HFF-Myc (cell line): ENCODE data around the gene SLC37A1.

ENCODE experiments used
- DNase-seq: peaks from one replicate; pipeline ENCODE4 v3.0.0-alpha.2; 2011; ENCODE audit warnings: low read depth; ENCODE audit errors: extremely low read depth
- H3K4me3 ChIP-seq: replicated peaks from 2 replicates; pipeline ENCODE4 v1.5.1; 2011; ENCODE audit warnings: low read depth, mild to moderate bottlenecking, control low read depth, low read length
- CTCF ChIP-seq: IDR thresholded peaks from 2 replicates; pipeline ENCODE4 v1.5.1; 2012; ENCODE audit warnings: mild to moderate bottlenecking, low read depth, low read length, control low read depth; ENCODE audit errors: missing control alignments

The SLC37A1 gene

GRCh38 chr21:42505090-42505726 is 8.4 kb upstream of the SLC37A1 start:
- TF ChIP-seq CTCF: no peak
- no peak overlapping the region for H3K4me3 ChIP-seq
- no peak for DNase-seq

- H3K4me3 ChIP-seq: no peak overlapping the region
- DNase-seq: no peak
- TF ChIP-seq CTCF: no peak
These were observed 6.2 kb upstream of the SLC37A1 start for GRCh38 chr21:42507418-42507817.

GRCh38 chr21:42508371-42508770 is 5.3 kb upstream of the SLC37A1 start:
- no peak for DNase-seq

GRCh38 chr21:42509244-42509643 is 4.4 kb upstream of the SLC37A1 start:
- TF ChIP-seq CTCF: no peak
- DNase-seq: no peak
- no peak overlapping the region for H3K4me3 ChIP-seq

More at GRCh38 chr21:42508371-42508770, 5.3 kb upstream of the SLC37A1 start:
- H3K4me3 ChIP-seq: no peak overlapping the region
- no peak for TF ChIP-seq CTCF

GRCh38 chr21:42512346-42513034 is 1.2 kb upstream of the SLC37A1 start:
- DNase-seq: no peak
- no peak overlapping the region for H3K4me3 ChIP-seq
- TF ChIP-seq CTCF: no peak

GRCh38 chr21:42513985-42514882 is 582 bp downstream of the SLC37A1 start:
- no peak for TF ChIP-seq CTCF
- H3K4me3 ChIP-seq: peak overlapping the region; percentile 47
- DNase-seq: no peak
